Heart right ventricle (tissue), 16 donors: ENCODE data around the gene TRIM72. TPM values are rescaled to one million over a fixed set of nuclear protein-coding genes. Genes with fewer than 3 reads are reported as not detected.

Experiments used
- ATAC-seq, 8 donors: fragments of 200-7000 bp; cut with Tn5 transposase; one replicate each; pipeline ENCODE4 v1.9.1; 2020; ENCODE audit warnings: mild to moderate bottlenecking in 8 of 8, moderate library complexity in 8 of 8, moderate number of reproducible peaks in 1 of 8
- DNase-seq, 2 donors: peaks; one replicate each; pipeline ENCODE4 v3.0.0-alpha.2; 2020
- H3K27ac ChIP-seq, 10 donors: fragments of 200-600 bp; sonication (generic) in 2 of 10; one replicate each; pipeline versions ENCODE4 v1.5.0 to v1.8.0; 2020 to 2022; ENCODE audit warnings: mild to moderate bottlenecking in 3 of 10
- H3K27me3 ChIP-seq, 7 donors: fragments of 200-600 bp; one replicate each; pipeline ENCODE4 v1.8.0; 2021 to 2022; ENCODE audit warnings: mild to moderate bottlenecking in 2 of 7
- H3K36me3 ChIP-seq, 9 donors: fragments of 200-600 bp; sonication (generic) in 1 of 9; one replicate each; pipeline versions ENCODE4 v1.5.0 to v1.8.0; 2020 to 2022; ENCODE audit warnings: mild to moderate bottlenecking in 2 of 9
- H3K4me1 ChIP-seq, 9 donors: fragments of 200-600 bp; sonication (generic) in 1 of 9; one replicate each; pipeline versions ENCODE4 v1.5.0 to v1.8.0; 2020 to 2022; ENCODE audit warnings: mild to moderate bottlenecking in 4 of 9
- H3K4me3 ChIP-seq, 10 donors: fragments of 200-600 bp; sonication (generic) in 2 of 10; one replicate each; pipeline versions ENCODE4 v1.5.0 to v1.8.0; 2020 to 2022; ENCODE audit warnings: mild to moderate bottlenecking in 7 of 10, moderate library complexity in 2 of 10
- H3K9me3 ChIP-seq, 11 donors: fragments of 200-600 bp in 10 of 11; sonication (generic) in 2 of 11; one replicate each; pipeline versions ENCODE4 v1.5.0 to v1.8.0; 2013 to 2022; ENCODE audit warnings: mild to moderate bottlenecking in 2 of 11, control low read depth in 1 of 11, moderate library complexity in 1 of 11
- CTCF ChIP-seq, 9 donors: fragments of 200-600 bp; sonication (generic) in 2 of 9; IDR thresholded peaks; one replicate each; pipeline versions ENCODE4 v1.5.0 to v1.8.0; 2021 to 2022; ENCODE audit warnings: antibody characterized with exemption in 9 of 9, mild to moderate bottlenecking in 5 of 9, moderate library complexity in 1 of 9
- WGBS, 2 donors: extraction: QIAGEN DNeasy Blood & Tissue Kit; methylation state at CpG; one replicate each; pipeline ENCODE4 v1.1.7; 2013; ENCODE audit warnings: inconsistent platforms in 1 of 2; 5-methylcytosine and 5-hydroxymethylcytosine counted together
- intact Hi-C, 10 donors: fragments of 100-400 bp; cut with DNase I; formaldehyde crosslinking; loops; one replicate each; pipeline versions ENCODE4 v1.11.1 to v1.14.2; 2022
- polyA plus RNA-seq, 2 donors: library from polyadenylated mRNA; stranded (reverse); fragments of 200-250 nt; gene quantifications; one replicate each; pipeline ENCODE4 v1.2.3, GENCODE V29; 2013
- total RNA-seq, 10 donors: library from RNA; stranded (reverse); fragmentation: NEBNext Ultra II Directional in 3 of 10; extraction: Animal tissue kit (Norgen Biotek cat#: 25700) in 3 of 10; gene quantifications; one replicate each; pipeline versions ENCODE4 v1.2.1 to v1.2.4, GENCODE V29; 2021 to 2023
- donor health status: Arrhythmogenic right ventricular cardiomyopathy.
- donor health status: ischemic (EF 13 %, LVEDD 7.1; RV severe dilation, severe dysfunction).
- donor health status: healthy with polysubstance abuse.
- donor health status: DM: no; HTN: yes; CAD: no.
- donor health status: DM: no; HTN: no; CAD: no.
- donor health status: ischemic (EF 25% LVEDD 6.9; RV normal size, moderate dysfunction).
- donor health status: ischemic (EF 25% LVEDD 5.7; RV mildly dilated, moderate dysfunction).
- donor health status: healthy.
- donor health status: DM: yes; HTN: yes; CAD: no.
- donor health status: Ischemic cardiomyopathy.
- donor health status: ischemic (EF 35%, LVEDD 5.7; RV mildly dilated, moderate dysfunction).
- donor health status: nonischemic (EF 11% LVEDD 7.7; RV severe dilation, severe dysfunction).
- donor health status: DM: yes; HTN: yes; CAD: no.
- donor health status: PGD.
- donor health status: ischemic (EF 29% LVEDD 5.4; RV normal size, mild dysfunction).
- donor health status: nonischemic (EF 23%, LVEDD 6.1; RV moderate dilation, normal function).

TRIM72 gene
- total and polyA plus RNA-seq, 12 donors, result 0.51 to 4.8 (median 1.1) TPM

DNA sequence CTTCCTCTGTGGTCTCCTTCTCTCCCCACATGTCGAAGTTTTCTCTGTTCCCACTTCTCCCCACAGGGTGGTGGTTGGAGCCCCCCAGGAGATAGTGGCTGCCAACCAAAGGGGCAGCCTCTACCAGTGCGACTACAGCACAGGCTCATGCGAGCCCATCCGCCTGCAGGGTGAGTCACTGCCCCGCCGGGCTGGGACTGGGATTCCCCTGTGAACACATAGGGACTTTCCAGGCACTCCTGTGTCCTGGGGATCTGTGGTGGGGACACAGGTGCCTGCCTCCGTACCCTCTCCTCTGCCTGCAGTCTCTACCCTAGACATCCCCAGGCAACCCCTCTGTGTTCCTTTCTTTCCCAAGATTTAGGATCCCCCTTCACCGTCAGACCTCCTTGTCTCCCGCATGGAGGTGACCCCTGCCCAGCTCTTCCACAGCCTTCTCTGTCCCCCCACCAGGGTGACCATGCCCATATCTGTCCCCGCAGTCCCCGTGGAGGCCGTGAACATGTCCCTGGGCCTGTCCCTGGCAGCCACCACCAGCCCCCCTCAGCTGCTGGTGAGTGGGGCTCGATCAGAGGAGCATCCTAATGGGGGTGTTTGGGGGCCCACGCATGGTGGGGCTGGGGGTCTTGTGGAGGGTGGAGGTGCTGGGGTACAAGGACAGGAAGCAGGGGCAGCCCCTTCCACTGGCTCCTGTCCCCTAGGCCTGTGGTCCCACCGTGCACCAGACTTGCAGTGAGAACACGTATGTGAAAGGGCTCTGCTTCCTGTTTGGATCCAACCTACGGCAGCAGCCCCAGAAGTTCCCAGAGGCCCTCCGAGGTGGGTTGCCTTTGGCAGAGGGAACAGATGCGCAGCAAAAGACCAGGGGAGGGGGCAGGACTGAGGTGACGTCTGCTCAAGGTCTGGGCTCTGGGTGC lies 51.7 kb downstream of the TRIM72 start:
- peaks cover 0 to 39% (median 15%) of the 10 kb centered on the region in 7 donors for H3K27me3 ChIP-seq
- no peak overlapping the region for H3K4me3 ChIP-seq
- peaks cover 0 to 26% (median 0%) of the 10 kb centered on the region in 9 donors for H3K36me3 ChIP-seq
- H3K4me1 ChIP-seq, result peaks cover 0 to 43% (median 0%) of the 10 kb centered on the region in 9 donors
- intact Hi-C loops, result loop anchor here in 1 of 10 donors (10.0 kb wide), 1 partner anchor 59 kb away; no protein-coding TSS in a partner anchor
- DNase-seq (no peak), ATAC-seq (peak in 1 of 8 donors; percentile 27)
- no peak for TF ChIP-seq CTCF (IDR thresholded peaks at IDR 0.05)
- H3K9me3 ChIP-seq, result no peaks in the 10 kb centered on the region
- 58 to 66% methylated on average over 20 of the region's 20 CpGs for WGBS, 2 donors
- H3K27ac ChIP-seq, result peak overlapping the region in 1 of 10 donors; percentile 2

DNA sequence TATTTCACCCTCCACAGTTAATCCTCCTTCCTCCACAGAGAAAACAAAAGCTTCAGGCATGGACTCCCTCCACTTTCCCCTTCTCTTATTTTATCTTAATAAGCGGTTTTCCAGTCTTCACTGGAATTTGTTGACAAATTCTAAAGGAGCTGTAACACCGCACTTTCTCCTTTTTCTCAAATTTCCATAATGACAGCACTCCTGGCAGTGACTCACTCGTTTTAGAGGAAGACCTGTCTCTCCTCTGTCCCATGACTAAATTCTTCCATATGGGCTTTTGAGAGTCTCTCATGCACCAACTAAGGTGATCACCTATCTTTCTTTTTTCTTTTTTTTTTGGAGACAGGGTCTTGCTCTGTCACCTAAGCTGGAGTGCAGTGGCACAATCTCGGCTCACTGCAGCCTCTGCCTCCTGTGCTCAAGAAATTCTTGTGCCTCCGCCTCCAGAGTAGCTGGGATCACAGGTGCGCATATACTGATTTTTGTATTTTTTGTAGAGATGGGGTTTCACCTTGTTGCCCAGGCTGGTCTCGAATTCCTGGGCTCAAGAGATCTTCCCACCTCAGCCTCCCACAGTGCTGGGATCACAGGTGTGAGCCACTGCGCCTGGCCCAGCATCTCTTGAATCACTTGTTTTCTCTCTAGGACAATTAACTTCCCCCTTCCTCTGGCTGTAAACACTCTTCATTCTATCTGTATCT lies 53.6 kb downstream of the TRIM72 start:
- Histone ChIP-seq H3K4me1 (peaks cover 0 to 31% (median 0%) of the 10 kb centered on the region in 9 donors), H3K36me3 (peaks cover 0 to 40% (median 0%) of the 10 kb centered on the region in 9 donors), H3K27me3 (peaks cover 0 to 54% (median 15%) of the 10 kb centered on the region in 7 donors), H3K27ac (no peak overlapping the region), H3K9me3 (no peaks in the 10 kb centered on the region), H3K4me3 (no peak overlapping the region)
- intact Hi-C loops, result loop anchor here in 1 of 10 donors (10.0 kb wide), 1 partner anchor 57 kb away; no protein-coding TSS in a partner anchor
- no peak for TF ChIP-seq CTCF (IDR thresholded peaks at IDR 0.05)
- 55 to 58% methylated on average over 8 of the region's 8 CpGs for WGBS, 2 donors
- DNase-seq, result no peak
- no peak for ATAC-seq

GRCh38 chr16:31268033-31268365 lies 54.1 kb downstream of the TRIM72 start:
- peaks cover 0 to 26% (median 0%) of the 10 kb centered on the region in 9 donors for H3K4me1 ChIP-seq
- intact Hi-C loops, result loop anchor here in 1 of 10 donors (10.0 kb wide), 1 partner anchor 57 kb away; no protein-coding TSS in a partner anchor
- DNase-seq (no peak), ATAC-seq (no peak)
- WGBS, 2 donors, result 57 to 67% methylated on average over 3 of the region's 3 CpGs
- no peaks in the 10 kb centered on the region for H3K9me3 ChIP-seq
- TF ChIP-seq CTCF (IDR thresholded peaks at IDR 0.05), result no peak
- H3K4me3 ChIP-seq, result no peak overlapping the region
- no peak overlapping the region for H3K27ac ChIP-seq
- H3K36me3 ChIP-seq, result peaks cover 0 to 45% (median 0%) of the 10 kb centered on the region in 9 donors
- H3K27me3 ChIP-seq, result peaks cover 0 to 54% (median 15%) of the 10 kb centered on the region in 7 donors

DNA sequence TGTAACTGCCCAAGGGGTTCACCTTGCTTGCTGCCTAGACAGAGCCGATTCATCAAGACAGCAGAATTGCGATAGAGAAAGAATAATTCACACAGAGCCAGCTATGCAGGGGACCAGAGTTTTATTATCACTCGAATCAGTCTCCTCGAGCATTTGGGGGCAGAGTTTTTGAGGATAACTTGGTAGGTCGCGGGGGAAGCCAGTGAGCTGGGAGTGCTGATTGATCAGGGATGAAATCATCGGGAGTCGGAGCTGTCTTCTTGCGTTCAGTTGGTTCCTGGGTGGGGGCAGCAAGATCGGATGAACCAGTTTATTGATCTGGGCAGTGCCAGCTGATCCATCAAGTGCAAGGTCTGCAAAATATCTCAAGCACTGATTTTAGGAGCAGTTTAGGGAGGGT lies 55.0 kb downstream of the TRIM72 start:
- intact Hi-C loops, result loop anchor here in 1 of 10 donors (10.0 kb wide), 1 partner anchor 56 kb away; no protein-coding TSS in a partner anchor
- no peak overlapping the region for H3K27ac ChIP-seq
- peaks cover 0 to 19% (median 0%) of the 10 kb centered on the region in 9 donors for H3K4me1 ChIP-seq
- TF ChIP-seq CTCF (IDR thresholded peaks at IDR 0.05), result no peak
- WGBS, 2 donors, result 72 to 74% methylated on average over 10 of the region's 10 CpGs
- DNase-seq (no peak), ATAC-seq (no peak)
- H3K27me3 ChIP-seq, result peaks cover 0 to 54% (median 15%) of the 10 kb centered on the region in 7 donors
- H3K9me3 ChIP-seq, result no peaks in the 10 kb centered on the region
- H3K4me3 ChIP-seq, result no peak overlapping the region
- peaks cover 0 to 54% (median 0%) of the 10 kb centered on the region in 9 donors for H3K36me3 ChIP-seq
